ENCODE data around the gene NLRP5.
A peak's percentile ranks its signal among the peaks of the same experiment; 100 is the strongest.
"Not testable (repeated sequence)": the region's sequence is repeated elsewhere in the genome, so short reads cannot be mapped to it uniquely, and the experiment has no call there.

NLRP5 gene

GRCh38 chr19:56098237-56098636 lies 111.7 kb downstream of the NLRP5 start:
- DNase-seq (ENCODE audit: low read depth in 4 of 4, low spot score in 1 of 4) = not testable (repeated sequence)

- DNase-seq (ENCODE audit: low read depth in 4 of 4, low spot score in 1 of 4) = no peak
Measured at GRCh38 chr19:56098731-56099568, 112.4 kb downstream of the NLRP5 start.

DNA sequence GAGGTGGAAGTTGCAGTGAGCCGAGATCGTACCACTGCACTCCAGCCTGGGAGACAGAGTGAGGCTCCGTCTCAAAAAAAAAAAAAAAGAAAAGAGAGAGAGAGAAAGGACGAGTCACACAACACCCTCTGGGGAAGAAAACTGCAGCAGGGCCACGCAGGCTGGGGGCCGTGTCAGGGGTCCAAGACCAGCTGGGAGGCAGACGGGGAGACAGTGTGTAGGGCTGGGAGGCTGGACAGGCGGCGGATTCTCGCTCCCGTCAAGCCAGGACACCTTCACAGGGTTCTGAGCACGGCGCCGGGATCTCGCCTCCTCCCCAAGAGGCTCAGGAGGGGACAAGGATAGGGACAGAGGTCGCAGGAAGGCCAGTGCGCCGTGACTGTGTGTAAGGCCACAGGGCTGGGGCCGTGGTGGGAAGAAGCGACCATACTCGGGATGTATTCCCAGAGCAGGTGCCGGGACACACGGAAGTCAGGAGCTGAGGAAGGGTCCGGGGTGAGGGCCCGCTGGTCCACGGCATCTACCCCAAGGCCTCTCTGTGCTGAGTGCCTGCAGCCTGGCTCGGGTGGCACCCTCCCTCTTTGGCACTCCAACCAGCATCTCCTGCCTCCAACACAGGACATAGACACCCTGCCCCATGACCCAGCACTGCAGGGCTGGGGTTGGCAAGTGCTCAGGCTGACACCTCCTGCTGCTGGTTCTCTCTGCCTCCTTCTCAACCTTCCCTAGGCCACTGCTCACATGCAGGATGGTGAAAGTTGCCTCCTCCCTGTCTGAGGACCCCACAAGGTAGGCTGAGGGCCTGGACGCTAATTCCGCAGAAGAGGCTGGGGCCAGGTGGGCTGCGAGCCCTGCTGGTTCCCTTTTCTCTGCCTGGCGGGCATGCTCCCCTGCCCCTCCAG lies 113.3 kb downstream of the NLRP5 start:
- DNase-seq (ENCODE audit: low read depth in 4 of 4, low spot score in 1 of 4) = no peak

DNA sequence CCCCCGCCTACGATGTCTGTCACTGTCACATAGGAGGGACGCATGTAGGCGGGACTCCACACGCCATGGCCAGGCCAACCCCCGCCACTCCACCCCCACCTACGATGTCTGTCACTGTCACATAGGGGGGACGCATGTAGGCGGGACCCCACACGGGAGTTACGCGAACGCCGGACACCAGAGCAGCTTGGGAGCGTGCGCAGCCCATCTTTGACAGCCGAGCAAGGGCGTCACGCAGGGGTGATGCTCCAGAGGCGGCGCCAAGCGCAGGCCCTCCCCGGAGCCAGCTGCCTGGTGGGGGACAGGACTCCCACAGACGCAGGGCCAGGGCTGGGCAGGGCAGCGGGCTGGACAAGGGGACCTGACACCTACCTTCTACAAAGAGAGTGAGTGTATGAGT lies 114.5 kb downstream of the NLRP5 start:
- DNase-seq (ENCODE audit: low read depth in 4 of 4, low spot score in 1 of 4) = no peak

- no peak for DNase-seq (ENCODE audit: low read depth in 4 of 4, low spot score in 1 of 4)
Measured at GRCh38 chr19:56101746-56102535, 115.4 kb downstream of the NLRP5 start.

DNA sequence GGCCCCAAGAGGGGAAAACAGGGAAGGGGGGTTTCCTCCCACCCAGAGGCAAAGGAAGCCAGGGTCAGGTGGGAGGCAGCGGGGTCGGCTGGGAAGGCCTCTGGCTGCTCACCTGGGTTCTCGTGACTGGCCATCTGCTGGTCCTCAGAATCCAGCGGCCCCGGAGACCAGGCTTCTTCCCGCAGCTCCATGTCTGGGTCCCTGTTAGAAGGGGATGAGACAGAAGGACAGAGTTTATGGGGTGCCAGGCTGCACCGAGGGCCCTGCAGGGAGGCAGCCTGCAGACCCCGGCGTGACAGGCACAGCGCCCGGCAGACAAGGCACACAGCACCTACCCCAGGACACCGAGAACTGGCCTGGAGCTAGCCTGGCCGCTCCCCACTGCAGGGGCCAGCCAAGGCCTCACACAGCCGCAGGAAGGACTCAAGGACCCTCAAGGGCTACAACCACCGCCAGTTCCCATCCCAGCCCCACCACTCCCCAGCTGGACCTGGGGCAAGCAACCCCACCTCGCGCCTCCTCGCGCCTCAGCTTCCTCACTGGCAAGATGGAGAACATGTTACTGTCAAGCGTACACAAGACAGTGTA lies 116.5 kb downstream of the NLRP5 start:
- DNase-seq (ENCODE audit: low read depth in 4 of 4, low spot score in 1 of 4) = no peak

- no peak for DNase-seq (ENCODE audit: low read depth in 4 of 4, low spot score in 1 of 4)
Measured at GRCh38 chr19:56104423-56104822, 117.8 kb downstream of the NLRP5 start.

DNA sequence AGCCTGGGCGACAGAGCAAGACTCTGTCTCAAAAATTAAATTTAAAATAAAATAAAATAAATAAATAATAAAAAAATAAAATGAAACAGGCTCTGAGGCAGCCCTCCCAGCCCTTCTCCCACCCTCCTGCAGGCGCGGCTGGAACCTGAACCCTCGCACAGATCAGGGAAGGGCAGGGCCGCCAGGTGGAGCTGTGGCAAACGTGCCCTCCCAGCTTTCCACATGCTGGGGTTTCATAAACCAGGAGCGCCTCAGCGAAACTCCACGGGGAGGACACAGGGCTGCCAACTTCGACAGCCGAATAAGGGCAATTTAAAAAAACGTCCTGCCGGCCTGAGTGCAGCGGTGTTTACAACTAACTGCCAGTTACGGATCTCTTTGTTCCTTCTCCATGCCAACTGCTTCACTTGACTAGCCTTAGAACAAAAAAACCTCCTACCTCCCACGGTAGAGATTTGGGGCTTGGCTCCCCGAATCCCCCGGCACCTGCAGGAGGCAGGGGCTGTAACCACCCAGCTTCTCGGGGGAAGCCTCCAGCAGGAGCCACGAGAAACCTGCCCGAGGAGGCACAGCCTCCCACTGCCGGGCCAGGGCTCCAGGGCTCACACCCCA lies 118.6 kb downstream of the NLRP5 start:
- DNase-seq (ENCODE audit: low read depth in 4 of 4, low spot score in 1 of 4) = peak in 2 of 4 experiments; percentile 24 to 33

GRCh38 chr19:56105831-56106396 lies 119.3 kb downstream of the NLRP5 start:
- DNase-seq (ENCODE audit: low read depth in 4 of 4, low spot score in 1 of 4) = not testable (repeated sequence)

DNA sequence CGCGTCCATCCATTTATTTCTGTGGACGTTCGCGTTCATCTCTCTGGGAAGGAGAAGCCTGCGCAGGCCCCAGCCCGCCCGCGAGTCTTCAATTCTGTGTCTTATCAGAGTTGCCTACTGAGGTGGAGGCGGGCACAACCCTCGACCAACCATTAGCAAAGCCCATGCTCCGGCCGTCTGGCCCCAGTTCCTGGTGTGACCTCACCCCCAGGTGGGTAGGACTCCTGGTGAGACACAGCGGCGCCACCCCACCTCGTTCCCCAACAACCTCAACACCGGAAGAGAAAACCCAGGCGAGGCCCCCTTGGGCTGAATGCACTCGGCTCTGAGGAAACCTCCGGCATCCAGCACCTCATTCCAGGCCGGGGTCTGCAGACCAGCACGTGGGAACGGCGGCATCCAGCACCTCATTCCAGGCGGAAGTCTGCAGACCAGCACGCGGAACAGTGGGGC lies 119.8 kb downstream of the NLRP5 start:
- no peak for DNase-seq (ENCODE audit: low read depth in 4 of 4, low spot score in 1 of 4)

DNA sequence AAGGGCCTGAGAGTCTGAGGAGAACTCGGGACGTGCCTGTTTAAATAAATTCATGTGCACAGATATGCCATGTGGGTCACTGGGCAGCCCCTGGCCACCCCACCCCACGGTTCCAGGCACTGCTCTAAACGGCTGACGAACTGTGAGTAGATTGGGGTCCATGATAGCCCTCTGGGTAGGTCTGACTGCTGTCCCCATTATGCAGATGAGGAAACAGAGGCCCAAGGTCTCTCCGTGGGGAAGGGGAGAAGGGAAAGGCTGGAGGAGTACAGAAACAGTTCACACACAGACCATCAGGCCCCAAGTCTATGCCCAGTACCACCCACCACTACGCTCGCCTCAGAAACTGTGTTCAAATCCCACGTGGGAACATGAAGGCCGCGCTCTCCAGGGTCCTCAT lies 120.4 kb downstream of the NLRP5 start:
- no peak for DNase-seq (ENCODE audit: low read depth in 4 of 4, low spot score in 1 of 4)

DNA sequence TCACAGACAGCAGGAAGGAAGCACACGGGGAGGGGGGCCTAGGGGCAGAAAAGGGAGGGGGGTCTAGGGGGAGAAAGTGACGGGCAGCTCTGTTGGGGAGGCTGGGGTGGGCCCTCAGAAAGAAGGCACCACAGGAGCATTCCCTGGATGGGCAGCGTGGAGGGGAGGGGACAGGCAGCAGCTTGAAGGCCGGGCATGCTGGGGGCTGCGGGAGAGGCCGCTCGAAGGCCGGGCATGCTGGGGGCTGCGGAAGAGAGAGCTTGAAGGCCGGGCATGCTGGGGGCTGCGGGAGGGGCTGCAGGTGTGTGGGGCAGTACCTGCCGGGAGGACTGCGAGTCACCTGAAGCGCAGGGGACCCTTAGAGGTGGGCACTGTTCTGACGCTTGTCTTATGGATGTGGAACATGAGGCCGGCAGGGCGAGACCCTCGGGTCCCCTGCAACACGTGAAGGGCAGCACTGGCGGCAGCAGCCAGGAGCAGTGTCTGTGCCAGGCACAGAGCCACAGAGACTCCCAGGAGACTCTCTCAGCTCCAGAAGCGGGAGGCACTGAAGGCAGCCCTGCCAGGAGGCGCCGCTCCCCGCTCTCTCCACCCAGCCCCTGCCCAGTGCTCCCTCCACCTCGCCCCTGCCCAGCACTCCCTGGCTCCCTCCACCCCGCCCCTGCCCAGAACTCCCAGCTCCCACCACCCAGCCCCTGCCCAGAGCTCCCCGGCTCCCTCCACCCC lies 121.2 kb downstream of the NLRP5 start:
- DNase-seq (ENCODE audit: low read depth in 4 of 4, low spot score in 1 of 4) = no peak

DNA sequence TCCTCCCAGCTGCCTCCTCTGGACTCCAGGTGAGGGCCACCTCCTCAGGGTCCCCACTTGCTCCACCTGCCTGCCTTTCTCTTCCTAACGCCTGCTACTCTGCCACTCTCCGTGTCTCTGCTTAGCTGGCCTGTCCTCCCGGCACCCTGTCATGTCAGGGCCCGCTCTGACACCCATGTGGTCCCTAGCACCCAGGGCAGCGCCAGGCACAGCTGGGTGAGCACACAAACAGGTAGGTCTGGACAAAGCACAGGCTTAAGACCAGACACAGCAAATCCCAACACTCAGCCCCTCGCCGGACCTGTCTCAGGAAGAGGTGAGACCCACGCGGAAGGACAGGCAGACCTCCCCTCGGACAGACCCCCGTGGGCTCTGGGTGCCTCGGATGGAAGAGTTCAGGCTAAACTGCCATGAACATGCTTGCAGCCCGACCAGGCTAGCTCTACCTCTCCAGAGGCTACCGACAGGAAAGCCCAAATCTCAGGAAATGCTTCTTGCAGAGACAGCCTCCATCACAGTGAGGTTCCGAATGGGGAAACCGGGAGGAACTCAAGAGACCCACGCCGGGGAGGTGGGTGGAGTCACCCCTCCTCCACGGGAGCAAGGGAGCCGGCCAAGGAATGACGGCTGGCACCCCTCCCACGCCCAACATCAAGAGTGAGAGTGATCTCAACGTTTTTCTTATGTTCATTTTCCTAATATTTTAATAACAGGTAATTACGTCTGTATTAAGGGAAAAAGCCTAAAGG lies 122.0 kb downstream of the NLRP5 start:
- DNase-seq (ENCODE audit: low read depth in 4 of 4, low spot score in 1 of 4) = no peak

DNA sequence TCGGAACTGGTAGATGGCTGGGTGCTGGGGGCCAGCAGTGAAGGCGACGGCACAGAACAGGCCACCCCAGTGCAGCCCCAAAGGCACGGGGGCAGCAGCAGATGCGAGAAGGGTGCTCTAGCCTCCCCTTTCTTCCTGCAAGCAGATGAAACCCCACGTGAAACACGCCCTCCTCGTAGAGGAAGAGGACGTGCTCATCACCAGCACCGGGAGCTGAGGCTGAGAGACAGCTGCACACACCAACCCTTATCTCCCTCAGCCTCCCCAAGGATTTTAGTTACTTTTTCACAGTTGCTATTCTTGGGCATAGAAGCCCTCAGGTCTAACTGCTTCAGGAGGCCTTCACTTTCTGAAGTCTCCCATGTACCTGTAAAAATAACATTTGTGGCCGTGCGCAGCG lies 122.7 kb downstream of the NLRP5 start:
- DNase-seq (ENCODE audit: low read depth in 4 of 4, low spot score in 1 of 4) = no peak

GRCh38 chr19:56110515-56111448 lies 124.2 kb downstream of the NLRP5 start:
- DNase-seq (ENCODE audit: low read depth in 4 of 4, low spot score in 1 of 4) = no peak
